ENCODE results near the gene PPFIA4.

DNA sequence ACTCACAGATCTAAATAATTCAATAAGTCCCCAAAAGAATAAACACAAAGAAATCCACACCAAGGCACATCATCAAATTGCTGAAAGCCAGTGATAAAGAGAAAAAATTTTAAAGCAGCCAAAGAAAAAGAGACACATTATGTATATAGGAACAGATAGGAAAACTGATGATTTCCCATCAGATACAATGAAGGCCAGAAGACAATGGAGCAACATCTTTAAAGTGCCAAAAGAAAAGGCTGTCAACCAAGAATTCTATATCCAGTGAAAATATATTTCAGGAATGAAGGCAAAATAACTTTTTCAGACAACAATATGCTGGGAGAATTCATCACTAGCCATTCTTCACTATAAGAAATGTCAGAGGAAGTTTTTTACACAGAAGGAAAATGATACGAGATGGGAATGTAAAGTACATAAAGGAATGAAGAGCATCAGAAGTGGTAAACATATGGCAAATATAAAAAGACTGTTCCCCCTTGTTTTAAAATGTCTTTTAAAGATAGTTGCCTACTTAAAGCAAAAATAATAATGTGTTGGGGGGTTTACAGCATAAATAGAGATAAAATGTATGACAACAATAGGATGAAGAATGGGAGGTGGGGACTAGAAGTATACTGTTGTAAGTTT lies 68.9 kb downstream of the PPFIA4 start:
- TF ChIP-seq, protein P1, sequence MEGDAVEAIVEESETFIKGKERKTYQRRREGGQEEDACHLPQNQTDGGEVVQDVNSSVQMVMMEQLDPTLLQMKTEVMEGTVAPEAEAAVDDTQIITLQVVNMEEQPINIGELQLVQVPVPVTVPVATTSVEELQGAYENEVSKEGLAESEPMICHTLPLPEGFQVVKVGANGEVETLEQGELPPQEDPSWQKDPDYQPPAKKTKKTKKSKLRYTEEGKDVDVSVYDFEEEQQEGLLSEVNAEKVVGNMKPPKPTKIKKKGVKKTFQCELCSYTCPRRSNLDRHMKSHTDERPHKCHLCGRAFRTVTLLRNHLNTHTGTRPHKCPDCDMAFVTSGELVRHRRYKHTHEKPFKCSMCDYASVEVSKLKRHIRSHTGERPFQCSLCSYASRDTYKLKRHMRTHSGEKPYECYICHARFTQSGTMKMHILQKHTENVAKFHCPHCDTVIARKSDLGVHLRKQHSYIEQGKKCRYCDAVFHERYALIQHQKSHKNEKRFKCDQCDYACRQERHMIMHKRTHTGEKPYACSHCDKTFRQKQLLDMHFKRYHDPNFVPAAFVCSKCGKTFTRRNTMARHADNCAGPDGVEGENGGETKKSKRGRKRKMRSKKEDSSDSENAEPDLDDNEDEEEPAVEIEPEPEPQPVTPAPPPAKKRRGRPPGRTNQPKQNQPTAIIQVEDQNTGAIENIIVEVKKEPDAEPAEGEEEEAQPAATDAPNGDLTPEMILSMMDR (IDR thresholded peaks at IDR 0.05), result no peak
- no peak for TF ChIP-seq ZFX (IDR thresholded peaks at IDR 0.05; ENCODE audit: borderline replicate concordance)

Measured in 22Rv1 (cell line).